ENCODE measurements around the gene FRAS1.

Gene FRAS1

GRCh38 chr4:78360466-78360865 lies 303.3 kb downstream of the FRAS1 start:
- DNase-seq (ENCODE audit: low spot score) (no peak), FAIRE-seq (no peak)

GRCh38 chr4:78361621-78362120 lies 304.5 kb downstream of the FRAS1 start:
- DNase-seq (ENCODE audit: low spot score) (no peak), FAIRE-seq (no peak)

GRCh38 chr4:78362310-78362709 lies 305.2 kb downstream of the FRAS1 start:
- DNase-seq (ENCODE audit: low spot score): no peak
- FAIRE-seq: no peak

GRCh38 chr4:78363031-78363570 lies 306.0 kb downstream of the FRAS1 start:
- DNase-seq (ENCODE audit: low spot score): no peak
- no peak for FAIRE-seq

- DNase-seq (ENCODE audit: low spot score) (no peak), FAIRE-seq (no peak)
Observed at GRCh38 chr4:78369679-78370078, 312.6 kb downstream of the FRAS1 start.

- no peak for DNase-seq (ENCODE audit: low spot score)
- FAIRE-seq: no peak
Observed at GRCh38 chr4:78370631-78371372, 313.7 kb downstream of the FRAS1 start.

- DNase-seq (ENCODE audit: low spot score): no peak
Observed at GRCh38 chr4:78372355-78372988, 315.3 kb downstream of the FRAS1 start.

GRCh38 chr4:78377555-78377954 lies 320.4 kb downstream of the FRAS1 start:
- FAIRE-seq: no peak

More at GRCh38 chr4:78372355-78372988, 315.3 kb downstream of the FRAS1 start:
- FAIRE-seq: no peak

GRCh38 chr4:78379040-78379439 lies 321.9 kb downstream of the FRAS1 start:
- FAIRE-seq (no peak), DNase-seq (ENCODE audit: low spot score) (no peak)

More at GRCh38 chr4:78377555-78377954, 320.4 kb downstream of the FRAS1 start:
- DNase-seq (ENCODE audit: low spot score): no peak

GRCh38 chr4:78379991-78380729 lies 323.0 kb downstream of the FRAS1 start:
- DNase-seq (ENCODE audit: low spot score) (peak; percentile 6), FAIRE-seq (no peak)

GRCh38 chr4:78386679-78387078 lies 329.6 kb downstream of the FRAS1 start:
- FAIRE-seq: no peak
- no peak for DNase-seq (ENCODE audit: low spot score)

GRCh38 chr4:78395642-78396041 lies 338.5 kb downstream of the FRAS1 start:
- DNase-seq (ENCODE audit: low spot score): no peak
- FAIRE-seq: no peak

- DNase-seq (ENCODE audit: low spot score) (no peak), FAIRE-seq (no peak)
Observed at GRCh38 chr4:78396613-78397291, 339.6 kb downstream of the FRAS1 start.

GRCh38 chr4:78397292-78397630 lies 340.1 kb downstream of the FRAS1 start:
- FAIRE-seq (no peak), DNase-seq (ENCODE audit: low spot score) (no peak)

GRCh38 chr4:78409612-78410202 lies 352.6 kb downstream of the FRAS1 start:
- FAIRE-seq (no peak), DNase-seq (ENCODE audit: low spot score) (no peak)

- DNase-seq (ENCODE audit: low spot score) (no peak), FAIRE-seq (no peak)
Observed at GRCh38 chr4:78410225-78410624, 353.1 kb downstream of the FRAS1 start.

GRCh38 chr4:78410676-78411075 lies 353.6 kb downstream of the FRAS1 start:
- DNase-seq (ENCODE audit: low spot score): no peak
- no peak for FAIRE-seq

- FAIRE-seq: no peak
- no peak for DNase-seq (ENCODE audit: low spot score)
Observed at GRCh38 chr4:78414116-78414515, 357.0 kb downstream of the FRAS1 start.

GRCh38 chr4:78417603-78418002 lies 360.5 kb downstream of the FRAS1 start:
- DNase-seq (ENCODE audit: low spot score) (no peak), FAIRE-seq (no peak)

- no peak for FAIRE-seq
- no peak for DNase-seq (ENCODE audit: low spot score)
Observed at GRCh38 chr4:78418406-78418805, 361.3 kb downstream of the FRAS1 start.

GRCh38 chr4:78423790-78424189 lies 366.7 kb downstream of the FRAS1 start:
- no peak for FAIRE-seq
- DNase-seq (ENCODE audit: low spot score): no peak
